ENCODE results near the gene LRRC1.

LRRC1 gene

GRCh38 chr6:53794137-53794719 is 577 bp upstream of the LRRC1 start:
- TF ChIP-seq CTCF (IDR thresholded peaks at IDR 0.05) = peak; percentile 49

- no peak for TF ChIP-seq CTCF (IDR thresholded peaks at IDR 0.05)
These were observed 516 bp downstream of the LRRC1 start for GRCh38 chr6:53795340-53795701.

- TF ChIP-seq CTCF (IDR thresholded peaks at IDR 0.05) = no peak
These were observed 1.1 kb downstream of the LRRC1 start for GRCh38 chr6:53795702-53796450.

- no peak for TF ChIP-seq CTCF (IDR thresholded peaks at IDR 0.05)
These were observed 1.6 kb downstream of the LRRC1 start for GRCh38 chr6:53796451-53796780.

- TF ChIP-seq CTCF (IDR thresholded peaks at IDR 0.05) = no peak
These were observed 2.0 kb downstream of the LRRC1 start for GRCh38 chr6:53796791-53797190.

GRCh38 chr6:53797304-53797703 is 2.5 kb downstream of the LRRC1 start:
- TF ChIP-seq CTCF (IDR thresholded peaks at IDR 0.05) = no peak

GRCh38 chr6:53799340-53799739 is 4.5 kb downstream of the LRRC1 start:
- TF ChIP-seq CTCF (IDR thresholded peaks at IDR 0.05) = no peak
